ENCODE measurements around the gene RXFP4. TPM values are rescaled to one million over a fixed set of nuclear protein-coding genes. Genes with fewer than 3 reads are reported as not detected.
A peak's percentile ranks its signal among the peaks of the same experiment; 100 is the strongest.

The RXFP4 gene
- total RNA-seq, 1 donor from 2014 or later, result not detected

DNA sequence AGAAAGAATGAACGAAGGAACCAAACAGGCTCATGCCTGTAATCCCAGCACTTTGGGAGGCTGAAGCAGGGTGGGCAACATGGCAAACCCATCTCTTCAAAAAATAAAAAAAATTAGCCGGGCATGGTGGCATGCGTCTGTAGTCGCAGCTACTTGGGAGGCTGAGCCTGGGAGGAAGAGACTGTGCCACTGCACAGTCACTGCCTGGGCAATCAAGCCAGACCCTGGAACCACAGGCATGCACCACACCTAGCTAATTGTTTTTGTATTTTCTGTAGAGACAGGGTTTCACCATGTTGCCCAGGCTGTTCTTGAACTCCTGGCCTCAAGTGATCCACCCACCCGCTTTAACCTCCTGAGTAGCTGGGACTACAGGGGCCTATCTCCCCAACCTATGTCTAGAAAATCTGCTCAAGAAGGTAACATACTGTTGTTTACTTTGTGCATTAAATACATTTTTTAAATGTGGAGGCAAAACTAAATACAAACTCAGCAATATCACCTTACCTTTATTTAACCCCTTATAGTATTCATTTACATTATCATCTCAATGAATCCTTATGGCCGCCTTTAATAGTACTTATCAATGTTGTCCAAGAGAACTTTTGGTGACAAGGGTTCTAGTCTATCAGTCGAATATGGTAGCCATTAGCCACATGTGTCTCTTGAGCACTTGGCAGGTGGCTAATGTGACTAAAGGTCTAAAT lies 10.0 kb upstream of the RXFP4 start:
- peaks cover 12% of the 10 kb centered on the region for H3K4me1 Mint-ChIP-seq
- Histone ChIP-seq H3K27ac (no peak overlapping the region), H3K79me2 (ENCODE audit: low read depth) (peaks cover 66% of the 10 kb centered on the region), H3K9me3 (ENCODE audit: low read depth) (no peaks in the 10 kb centered on the region), H3K4me2 (peak overlapping the region; percentile 92), H3F3A (ENCODE audit: low read depth) (peaks cover 26% of the 10 kb centered on the region), H3K36me3 (peaks cover 28% of the 10 kb centered on the region), H3K4me1 (peaks cover 23% of the 10 kb centered on the region), H3K27me3 (no peaks in the 10 kb centered on the region), H3K4me3 (peak overlapping the region; percentile 93), H3K9ac (peak overlapping the region; percentile 29), H2AFZ (replicated peaks) (no peak overlapping the region), H4K20me1 (ENCODE audit: low read depth) (peaks cover 48% of the 10 kb centered on the region)
- no peak for TF ChIP-seq EZH2phosphoT487 (IDR thresholded peaks at IDR 0.05)
- TF ChIP-seq EZH2 (IDR thresholded peaks at IDR 0.05), result no peak
- TF ChIP-seq, protein P1, sequence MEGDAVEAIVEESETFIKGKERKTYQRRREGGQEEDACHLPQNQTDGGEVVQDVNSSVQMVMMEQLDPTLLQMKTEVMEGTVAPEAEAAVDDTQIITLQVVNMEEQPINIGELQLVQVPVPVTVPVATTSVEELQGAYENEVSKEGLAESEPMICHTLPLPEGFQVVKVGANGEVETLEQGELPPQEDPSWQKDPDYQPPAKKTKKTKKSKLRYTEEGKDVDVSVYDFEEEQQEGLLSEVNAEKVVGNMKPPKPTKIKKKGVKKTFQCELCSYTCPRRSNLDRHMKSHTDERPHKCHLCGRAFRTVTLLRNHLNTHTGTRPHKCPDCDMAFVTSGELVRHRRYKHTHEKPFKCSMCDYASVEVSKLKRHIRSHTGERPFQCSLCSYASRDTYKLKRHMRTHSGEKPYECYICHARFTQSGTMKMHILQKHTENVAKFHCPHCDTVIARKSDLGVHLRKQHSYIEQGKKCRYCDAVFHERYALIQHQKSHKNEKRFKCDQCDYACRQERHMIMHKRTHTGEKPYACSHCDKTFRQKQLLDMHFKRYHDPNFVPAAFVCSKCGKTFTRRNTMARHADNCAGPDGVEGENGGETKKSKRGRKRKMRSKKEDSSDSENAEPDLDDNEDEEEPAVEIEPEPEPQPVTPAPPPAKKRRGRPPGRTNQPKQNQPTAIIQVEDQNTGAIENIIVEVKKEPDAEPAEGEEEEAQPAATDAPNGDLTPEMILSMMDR (IDR thresholded peaks at IDR 0.05), result no peak
- H3K9me3 Mint-ChIP-seq, result no peaks in the 10 kb centered on the region
- H3K27me3 Mint-ChIP-seq (ENCODE audit: insufficient read depth, low read depth), result peaks cover 2% of the 10 kb centered on the region
- no peak for DNase-seq (ENCODE audit: low spot score)
- H3K27ac Mint-ChIP-seq, result no peak overlapping the region
- H3K4me3 Mint-ChIP-seq, result peak overlapping the region; percentile 64
- H3K36me3 Mint-ChIP-seq, result peaks cover 27% of the 10 kb centered on the region

DNA sequence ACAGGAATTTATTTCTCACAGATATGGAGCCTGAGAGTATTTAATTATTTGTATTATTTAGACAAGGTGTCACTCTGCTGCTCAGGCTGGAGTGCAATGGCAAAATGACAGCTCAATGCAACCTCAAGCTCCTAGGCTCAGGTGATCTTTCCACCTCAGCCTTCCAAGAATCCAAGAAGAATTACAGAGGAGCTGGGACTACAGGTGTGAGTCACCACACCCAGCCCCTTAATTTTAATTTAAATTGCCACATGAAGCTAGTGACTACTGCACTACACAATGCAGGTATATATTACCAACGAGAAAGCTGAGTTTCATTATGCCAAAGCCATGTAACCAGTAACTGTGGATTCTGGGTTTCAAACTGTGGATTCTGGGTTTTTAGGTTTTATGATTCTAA lies 9.4 kb upstream of the RXFP4 start:
- H3K27ac ChIP-seq, result no peak overlapping the region
- H3K4me2 ChIP-seq, result peak overlapping the region; percentile 92
- peaks cover 26% of the 10 kb centered on the region for H3F3A ChIP-seq (ENCODE audit: low read depth)
- peaks cover 12% of the 10 kb centered on the region for H3K4me1 Mint-ChIP-seq
- H3K4me3 Mint-ChIP-seq, result peak overlapping the region; percentile 64
- peaks cover 63% of the 10 kb centered on the region for H3K79me2 ChIP-seq (ENCODE audit: low read depth)
- H3K4me3 ChIP-seq, result peak overlapping the region; percentile 93
- peaks cover 48% of the 10 kb centered on the region for H4K20me1 ChIP-seq (ENCODE audit: low read depth)
- H2AFZ ChIP-seq (replicated peaks), result no peak overlapping the region
- peaks cover 25% of the 10 kb centered on the region for H3K36me3 Mint-ChIP-seq
- no peak overlapping the region for H3K27ac Mint-ChIP-seq
- H3K36me3 ChIP-seq, result peaks cover 25% of the 10 kb centered on the region
- H3K27me3 Mint-ChIP-seq (ENCODE audit: insufficient read depth, low read depth), result peaks cover 2% of the 10 kb centered on the region
- peak overlapping the region; percentile 15 for H3K9ac ChIP-seq
- TF ChIP-seq EZH2phosphoT487 (IDR thresholded peaks at IDR 0.05) (no peak), EZH2 (IDR thresholded peaks at IDR 0.05) (no peak)
- TF ChIP-seq, protein P1 (IDR thresholded peaks at IDR 0.05), result no peak
- H3K4me1 ChIP-seq, result peaks cover 23% of the 10 kb centered on the region
- no peak for DNase-seq (ENCODE audit: low spot score)
- no peaks in the 10 kb centered on the region for H3K9me3 Mint-ChIP-seq
- H3K27me3 ChIP-seq, result no peaks in the 10 kb centered on the region
- no peaks in the 10 kb centered on the region for H3K9me3 ChIP-seq (ENCODE audit: low read depth)

DNA sequence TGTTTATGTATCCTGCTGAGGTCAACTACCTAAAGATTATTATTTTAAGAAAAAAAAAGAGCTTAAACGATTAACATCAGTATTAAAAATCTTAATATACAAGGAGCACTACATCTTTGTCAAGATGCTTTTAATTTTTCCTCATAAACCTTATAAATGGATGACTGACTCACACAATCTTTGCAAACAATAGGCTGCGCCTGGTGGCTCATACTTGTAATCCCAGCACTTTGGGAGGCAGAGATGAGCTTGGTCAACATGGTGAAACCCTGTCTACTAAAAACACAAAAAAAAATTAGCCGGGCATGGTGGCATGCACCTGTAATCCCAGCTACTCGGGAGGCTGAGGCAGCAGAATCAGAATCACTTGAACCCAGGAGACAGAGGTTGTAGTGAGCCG lies 9.0 kb upstream of the RXFP4 start:
- Histone ChIP-seq H3K36me3 (peaks cover 22% of the 10 kb centered on the region), H2AFZ (replicated peaks) (no peak overlapping the region), H3K4me2 (peak overlapping the region; percentile 92), H4K20me1 (ENCODE audit: low read depth) (peaks cover 48% of the 10 kb centered on the region), H3K4me3 (peak overlapping the region; percentile 93), H3F3A (ENCODE audit: low read depth) (peaks cover 27% of the 10 kb centered on the region), H3K9ac (peak overlapping the region; percentile 15), H3K27ac (no peak overlapping the region), H3K4me1 (peaks cover 23% of the 10 kb centered on the region), H3K79me2 (ENCODE audit: low read depth) (peaks cover 59% of the 10 kb centered on the region), H3K9me3 (ENCODE audit: low read depth) (no peaks in the 10 kb centered on the region), H3K27me3 (no peaks in the 10 kb centered on the region)
- Mint-ChIP-seq H3K9me3 (no peaks in the 10 kb centered on the region), H3K27me3 (ENCODE audit: insufficient read depth, low read depth) (peaks cover 2% of the 10 kb centered on the region), H3K4me1 (peaks cover 12% of the 10 kb centered on the region), H3K4me3 (peak overlapping the region; percentile 76), H3K36me3 (peaks cover 23% of the 10 kb centered on the region), H3K27ac (no peak overlapping the region)
- TF ChIP-seq EZH2phosphoT487 (IDR thresholded peaks at IDR 0.05) (no peak), EZH2 (IDR thresholded peaks at IDR 0.05) (no peak)
- TF ChIP-seq, protein P1 (IDR thresholded peaks at IDR 0.05), result no peak
- DNase-seq (ENCODE audit: low spot score), result no peak

Measured in neural progenitor cell (in vitro differentiated cells).